Activated CD4-positive, alpha-beta T cell treated with anti-CD3 and anti-CD28 coated beads, Interleukin-2, amount 50 U/mL, for 24 hours (primary cell): Measurements from ENCODE around the gene TSPO.

Experiments used
- DNase-seq, 2 donors: peaks; one replicate each; pipeline ENCODE4 v3.0.0-alpha.2; 2020; ENCODE audit warnings: low read depth in 1 of 2, low spot score in 1 of 2

TSPO gene

GRCh38 chr22:43174941-43175531 lies 23.7 kb downstream of the TSPO start:
- DNase-seq, result no peak

DNA sequence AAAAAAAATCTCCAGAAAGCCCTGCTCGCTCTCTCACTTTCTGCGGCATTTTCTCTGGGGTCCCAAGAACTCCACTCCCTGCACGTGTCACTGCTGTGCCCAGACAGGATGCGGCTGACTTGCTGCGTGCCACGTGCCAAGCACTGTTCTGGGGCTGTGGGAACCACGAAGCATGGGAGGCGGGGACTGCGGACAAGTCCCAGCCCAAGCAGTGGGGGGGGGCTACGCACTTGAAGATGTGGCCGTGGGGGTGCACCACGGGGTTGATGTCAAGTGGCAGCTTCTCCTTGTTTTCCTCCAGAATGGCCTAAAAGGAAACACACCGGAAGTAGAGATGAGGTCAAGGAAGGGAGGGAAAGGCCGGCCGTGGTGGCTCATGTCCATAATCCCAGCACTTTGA lies 24.7 kb downstream of the TSPO start:
- no peak for DNase-seq

DNA sequence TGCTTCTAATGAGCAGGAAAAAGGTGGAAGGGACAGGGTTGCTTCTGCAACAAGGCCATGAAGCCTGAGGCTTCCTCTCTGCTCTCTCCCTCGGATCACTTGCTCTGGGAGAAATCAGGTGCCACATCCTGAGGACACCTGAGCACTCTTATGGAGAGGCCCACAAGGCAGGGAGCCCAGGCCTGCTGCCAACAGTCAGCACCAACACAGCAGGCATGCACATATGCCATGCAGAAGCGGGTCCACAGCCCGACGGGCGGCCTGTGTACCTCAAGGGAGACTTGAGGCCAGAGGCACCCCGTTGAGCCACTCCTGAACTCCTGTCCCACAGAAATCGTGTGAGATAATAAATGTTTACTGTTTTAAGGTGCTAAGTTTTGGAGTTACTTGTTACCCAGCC lies 26.1 kb downstream of the TSPO start:
- no peak for DNase-seq

DNA sequence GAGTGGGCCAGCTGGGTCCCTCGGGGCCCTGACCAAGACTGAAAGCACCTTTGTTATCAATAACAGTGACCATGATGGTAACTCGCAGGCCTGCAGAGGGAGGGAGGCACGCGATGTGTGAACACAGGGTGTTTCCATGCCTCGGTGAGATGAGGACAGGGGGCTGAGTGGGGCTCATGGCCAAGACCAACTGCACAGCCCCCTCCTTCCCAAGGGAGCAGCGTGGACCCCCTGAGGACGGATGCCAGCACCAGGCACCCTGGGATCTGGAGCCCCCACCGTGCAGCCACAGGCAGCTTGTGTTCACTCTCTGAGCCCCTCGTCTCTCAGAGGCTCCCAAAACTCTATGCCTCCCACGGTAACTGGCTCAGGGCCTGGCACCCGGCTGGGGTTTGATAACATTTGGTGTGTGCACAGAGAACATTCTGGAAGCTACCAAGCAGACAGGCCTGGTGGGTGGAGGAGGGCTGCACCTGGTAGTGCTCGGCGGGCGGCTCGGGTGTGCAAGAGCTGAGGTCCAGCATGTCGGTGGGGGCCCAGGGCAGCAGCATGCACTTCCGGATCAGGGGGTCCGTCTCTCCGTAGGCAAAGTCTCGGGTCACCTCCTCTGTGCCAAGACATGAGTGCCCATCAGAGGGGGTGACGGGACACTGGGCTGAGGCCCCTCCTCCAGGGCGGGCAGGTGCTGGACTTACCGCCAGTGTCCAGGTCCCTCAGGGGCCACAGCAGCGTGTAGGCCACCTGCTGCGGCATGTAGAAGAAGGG lies 28.0 kb downstream of the TSPO start:
- DNase-seq, result no peak

DNA sequence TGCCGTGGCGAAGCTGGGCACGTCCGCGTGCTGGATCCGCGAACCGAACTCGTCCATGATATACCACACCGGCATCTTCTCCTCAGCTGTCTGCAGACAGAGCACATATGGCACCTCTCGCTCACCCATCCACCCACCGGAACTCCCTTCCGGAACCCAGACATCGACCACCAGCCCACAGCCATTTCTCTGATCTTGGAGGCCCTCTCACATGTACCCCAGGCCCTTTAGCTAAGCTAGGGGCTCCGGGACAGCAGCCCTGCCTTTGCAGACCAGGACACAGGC lies 28.5 kb downstream of the TSPO start:
- no peak for DNase-seq

DNA sequence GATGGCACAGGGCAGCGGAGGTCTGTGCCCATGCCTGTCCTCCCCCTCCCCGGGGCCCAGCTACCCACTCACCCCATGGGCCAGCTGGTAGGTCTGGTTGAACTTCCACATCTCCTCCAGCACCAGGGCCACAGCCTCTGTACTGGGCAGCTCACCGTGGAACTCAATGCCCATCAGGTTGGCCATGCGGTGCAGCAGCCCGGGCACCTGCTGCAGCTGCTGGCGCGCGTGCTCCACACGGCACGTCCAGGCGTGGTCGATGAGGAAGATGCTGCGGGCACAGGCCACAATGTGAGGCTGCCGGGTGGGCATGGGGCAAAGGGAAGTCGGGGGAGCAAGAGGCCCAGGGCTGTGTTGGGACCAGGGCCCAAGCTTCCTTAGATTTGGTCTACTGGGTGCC lies 29.3 kb downstream of the TSPO start:
- no peak for DNase-seq

DNA sequence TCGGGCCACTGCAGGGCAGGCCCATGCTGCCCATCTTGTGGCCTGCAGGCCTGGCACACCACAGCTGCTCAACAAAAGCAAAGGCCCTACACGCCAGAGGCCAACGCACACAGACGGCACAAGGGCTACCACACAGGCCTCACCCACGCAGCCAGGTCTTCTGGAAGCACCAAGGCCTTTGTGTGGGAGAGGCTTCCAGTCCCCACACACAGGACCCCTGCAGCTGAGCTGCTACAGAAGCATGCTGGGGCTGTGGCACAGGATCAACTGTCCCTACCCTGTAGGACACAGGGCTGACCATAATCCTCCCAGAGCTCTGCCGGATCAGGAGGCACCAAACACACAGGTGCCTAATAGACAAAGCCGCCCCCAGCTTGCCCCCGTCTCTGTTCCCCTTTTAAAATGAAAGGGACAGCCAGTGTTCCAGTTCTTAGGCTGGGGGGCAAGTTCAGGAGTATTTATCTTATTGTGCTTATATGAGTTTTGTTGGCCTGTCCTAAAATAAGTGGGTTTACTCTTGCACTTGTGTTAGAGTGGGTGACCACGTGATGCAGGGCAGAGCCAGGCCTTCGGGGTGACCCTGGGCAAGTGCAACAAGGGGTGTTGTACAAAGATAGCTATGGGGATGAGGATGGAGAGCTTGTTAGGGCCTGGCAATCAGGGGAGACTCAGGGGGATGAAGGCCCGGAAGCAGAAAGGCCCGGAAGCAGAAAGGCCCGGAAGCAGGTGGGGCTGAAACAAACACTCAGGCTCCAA lies 30.1 kb downstream of the TSPO start:
- DNase-seq, result no peak

DNA sequence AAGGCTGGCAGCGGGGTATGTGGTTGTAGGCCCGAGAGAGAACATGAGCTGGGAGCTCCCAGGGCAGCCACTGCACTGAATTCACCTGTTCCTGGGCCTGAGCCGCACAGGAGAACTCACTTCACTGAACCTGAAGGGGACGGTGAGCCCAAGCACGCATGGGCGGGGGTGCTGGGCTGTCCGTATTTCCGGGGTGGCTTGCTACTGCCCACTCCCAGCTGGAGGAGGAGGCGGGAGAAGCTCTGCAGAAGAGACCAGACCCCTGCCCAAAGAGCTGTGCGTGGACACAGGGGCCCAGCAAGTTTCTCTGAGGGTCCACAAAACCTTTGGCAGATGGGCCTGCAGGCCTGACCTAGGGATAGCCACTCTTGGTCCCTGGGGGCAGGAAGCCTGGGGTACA lies 30.8 kb downstream of the TSPO start:
- DNase-seq, result no peak

GRCh38 chr22:43182726-43183125 lies 31.4 kb downstream of the TSPO start:
- DNase-seq, result no peak

DNA sequence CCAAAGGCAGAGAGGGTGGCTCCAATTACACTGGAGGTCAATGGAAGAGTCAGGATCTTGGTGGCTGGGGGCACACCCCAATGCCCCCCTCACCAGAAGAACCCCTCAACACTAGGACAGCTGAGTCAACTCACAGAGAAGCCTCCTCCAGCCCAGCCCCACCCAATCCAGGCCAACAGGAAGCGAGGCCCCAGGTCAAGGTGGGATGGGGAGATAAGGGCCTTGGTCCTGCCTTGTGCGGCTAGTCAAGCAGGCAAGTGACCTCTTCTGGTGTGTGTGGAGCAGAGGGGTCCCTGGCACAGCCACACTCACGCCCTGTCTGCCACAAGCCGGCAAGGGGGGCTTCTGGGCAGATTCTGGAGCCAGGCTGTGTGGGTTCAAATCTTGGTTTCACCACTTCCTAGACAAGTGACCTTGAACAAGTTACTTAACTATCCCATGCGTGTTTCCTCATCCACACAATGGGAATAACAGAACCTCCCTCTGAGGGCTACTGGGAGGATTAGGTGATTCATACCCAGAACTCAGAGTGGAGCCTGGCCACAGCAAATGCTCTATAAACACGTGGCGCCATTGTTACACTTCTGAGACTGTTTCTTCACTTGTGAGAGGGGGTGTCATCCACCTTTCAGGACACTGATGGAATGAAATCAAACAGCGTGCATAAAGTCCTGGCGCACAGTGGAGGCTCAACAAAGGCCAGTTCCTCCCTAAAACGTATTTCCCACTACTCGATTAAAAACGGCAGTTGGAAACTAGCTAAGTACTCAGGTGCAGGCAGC lies 32.3 kb downstream of the TSPO start:
- no peak for DNase-seq

DNA sequence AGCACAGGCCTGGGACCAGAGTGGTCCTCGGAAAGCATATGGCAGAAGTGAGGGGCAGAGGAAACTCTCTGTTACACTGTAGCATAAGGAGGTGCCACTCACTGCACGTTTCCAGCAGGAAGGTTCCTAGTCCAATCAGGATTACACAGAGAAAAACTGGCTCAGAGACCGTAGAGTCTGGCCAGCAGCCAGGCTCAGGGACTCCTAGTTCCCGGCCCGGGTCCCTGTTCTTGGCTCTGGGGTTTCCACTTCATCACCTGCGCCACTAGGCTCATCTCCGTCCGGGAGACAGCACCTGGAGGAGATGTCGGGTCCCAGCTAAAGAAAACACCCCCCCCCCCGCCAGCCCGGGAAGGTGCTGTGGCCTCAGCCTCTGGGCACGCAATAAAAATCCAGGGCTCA lies 34.5 kb downstream of the TSPO start:
- no peak for DNase-seq

DNA sequence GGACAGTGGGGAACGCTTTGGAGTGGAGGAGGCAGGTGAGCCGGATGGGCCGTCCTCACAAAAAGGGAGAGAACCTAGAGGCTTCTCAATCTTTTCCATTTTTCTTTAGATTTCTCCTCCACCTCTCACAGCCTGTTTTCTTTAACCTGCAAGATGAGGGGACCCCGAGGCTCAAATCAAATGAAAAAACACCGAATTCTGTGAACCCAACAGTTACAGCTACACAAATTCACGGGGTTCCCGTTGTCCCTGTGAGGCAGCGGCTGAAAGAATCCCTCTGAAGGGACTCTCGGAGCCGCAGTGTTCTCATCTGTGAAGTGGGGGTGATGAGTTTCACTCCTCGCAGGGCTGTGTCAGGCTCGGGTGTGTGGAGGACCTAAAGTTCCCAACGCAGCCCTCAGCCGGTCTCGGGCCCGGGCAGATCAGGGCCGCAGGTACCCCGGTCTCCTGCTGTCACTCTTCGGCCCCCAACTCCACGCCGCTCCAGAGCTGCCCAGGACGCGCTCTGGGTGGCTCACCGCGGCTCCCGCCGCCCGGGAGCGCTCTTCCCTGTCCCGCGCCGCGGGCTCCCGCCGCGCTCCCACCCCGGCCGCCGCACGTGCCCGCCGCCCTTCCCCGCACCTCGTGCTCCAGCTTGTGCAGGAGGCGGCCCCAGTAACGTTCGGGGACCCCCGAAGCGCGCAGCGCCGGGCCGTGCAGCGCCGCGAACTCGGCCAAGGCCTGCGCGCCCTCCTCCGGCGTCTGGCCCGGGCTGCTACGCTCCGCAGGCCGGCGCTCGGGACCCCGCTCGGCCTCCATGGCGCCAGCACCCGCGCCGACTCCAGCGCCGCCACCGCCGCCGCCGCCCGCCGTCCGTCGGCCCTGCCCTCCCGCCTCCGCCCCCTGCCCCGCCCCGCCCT lies 35.2 kb downstream of the TSPO start, which contains the start of gene TTLL12:
Gene TTLL12, minus strand, starts transcription at position 863 of the 899 bp plus-strand sequence. Its CDS starts 65 bp downstream, at position 798.
- DNase-seq, result peak; percentile 21 to 35

DNA sequence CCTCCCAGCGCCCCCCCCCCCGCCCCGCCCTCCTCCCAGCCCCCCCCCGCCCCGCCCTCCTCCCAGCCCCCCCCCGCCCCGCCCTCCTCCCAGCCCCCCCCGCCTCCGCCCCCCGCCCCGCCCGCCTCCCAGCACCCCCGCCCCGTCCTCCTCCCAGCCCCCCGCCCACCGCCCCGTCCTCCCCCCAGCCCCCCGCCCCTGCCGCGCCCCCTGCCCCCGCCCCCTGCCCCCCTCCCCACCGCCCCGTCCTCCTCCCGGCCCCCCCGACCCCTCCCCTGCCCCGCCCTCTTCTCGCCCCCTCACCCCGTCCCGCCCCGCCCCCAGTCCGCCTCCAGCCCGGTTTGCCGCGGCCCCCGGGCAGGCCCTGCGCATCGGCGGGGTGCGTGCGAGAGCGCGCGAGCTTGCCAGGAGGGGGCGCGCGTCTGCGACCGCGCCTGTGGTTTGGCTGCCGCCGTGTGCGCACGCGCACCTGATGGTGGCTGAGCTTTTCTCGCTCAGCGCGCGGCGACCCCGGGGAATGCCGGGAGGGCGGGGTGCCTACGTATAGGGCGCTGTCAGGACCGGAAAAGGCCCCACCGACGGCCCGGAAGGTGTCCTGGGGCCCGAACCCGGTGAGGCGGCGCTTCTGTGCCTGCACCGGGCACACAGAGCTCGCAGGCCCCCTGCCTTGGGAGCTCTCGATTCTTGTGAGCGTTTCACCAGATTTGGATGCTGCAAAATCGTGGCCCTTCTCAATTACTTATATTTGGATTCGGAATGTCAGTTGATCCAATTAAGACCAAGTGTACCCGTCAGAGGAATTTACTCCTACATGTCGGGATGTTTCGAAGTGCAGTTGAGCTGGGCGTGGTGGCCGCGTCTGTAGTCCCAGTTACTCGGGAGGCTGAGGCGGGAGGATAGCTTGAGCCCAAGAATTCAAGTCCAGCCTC lies 36.1 kb downstream of the TSPO start:
- peak; percentile 90 to 96 for DNase-seq

- no peak for DNase-seq
These were observed 37.6 kb downstream of the TSPO start for GRCh38 chr22:43188829-43189545.

DNA sequence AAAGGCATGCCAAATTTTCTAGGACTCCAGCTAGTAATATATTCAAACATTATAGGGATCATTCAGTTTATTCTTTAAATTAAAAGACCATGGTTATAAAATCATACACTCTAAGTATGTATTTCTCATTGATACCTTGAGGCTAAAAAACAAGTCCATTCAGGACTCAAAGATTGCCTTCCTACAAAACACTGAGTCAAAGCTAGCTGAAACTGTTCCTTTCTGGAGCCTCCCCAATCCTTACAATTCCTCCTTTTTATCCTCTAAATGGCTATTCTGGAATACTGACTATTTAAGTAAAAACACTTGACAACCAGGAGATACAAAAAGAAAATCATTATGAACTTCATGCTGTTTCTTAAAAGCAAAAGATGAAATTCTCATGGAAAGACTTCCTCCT lies 40.5 kb downstream of the TSPO start:
- no peak for DNase-seq

- DNase-seq, result no peak
These were observed 46.0 kb downstream of the TSPO start for GRCh38 chr22:43197271-43197941.

GRCh38 chr22:43198126-43198525 lies 46.8 kb downstream of the TSPO start:
- no peak for DNase-seq

- DNase-seq, result no peak
These were observed 47.6 kb downstream of the TSPO start for GRCh38 chr22:43198936-43199335.
